Measurements from ENCODE around the gene MORN2.

DNA sequence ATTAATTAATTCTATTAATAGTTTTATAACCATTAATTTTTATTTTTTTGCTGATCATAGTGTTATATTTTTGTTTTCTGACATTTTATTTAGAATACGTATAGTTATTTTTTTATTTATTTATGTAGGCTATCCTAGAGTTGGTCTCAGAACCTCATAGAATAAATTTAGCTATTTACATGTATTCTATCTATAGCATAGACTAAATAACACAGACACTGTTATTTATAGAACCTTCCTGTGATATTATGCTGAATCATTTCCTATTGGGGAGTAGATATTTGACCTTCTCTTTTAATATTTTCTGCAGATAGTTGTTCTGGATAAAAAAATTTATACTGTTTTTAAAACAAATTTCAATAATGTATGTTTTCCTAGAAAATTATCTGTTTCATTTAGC lies 34.1 kb downstream of the MORN2 start:
- TF ChIP-seq POLR2A (IDR thresholded peaks at IDR 0.05) (no peak), EP300 (IDR thresholded peaks at IDR 0.05; ENCODE audit: low read depth) (no peak), POLR2AphosphoS5 (IDR thresholded peaks at IDR 0.05) (no peak)
- TF ChIP-seq, protein P1, sequence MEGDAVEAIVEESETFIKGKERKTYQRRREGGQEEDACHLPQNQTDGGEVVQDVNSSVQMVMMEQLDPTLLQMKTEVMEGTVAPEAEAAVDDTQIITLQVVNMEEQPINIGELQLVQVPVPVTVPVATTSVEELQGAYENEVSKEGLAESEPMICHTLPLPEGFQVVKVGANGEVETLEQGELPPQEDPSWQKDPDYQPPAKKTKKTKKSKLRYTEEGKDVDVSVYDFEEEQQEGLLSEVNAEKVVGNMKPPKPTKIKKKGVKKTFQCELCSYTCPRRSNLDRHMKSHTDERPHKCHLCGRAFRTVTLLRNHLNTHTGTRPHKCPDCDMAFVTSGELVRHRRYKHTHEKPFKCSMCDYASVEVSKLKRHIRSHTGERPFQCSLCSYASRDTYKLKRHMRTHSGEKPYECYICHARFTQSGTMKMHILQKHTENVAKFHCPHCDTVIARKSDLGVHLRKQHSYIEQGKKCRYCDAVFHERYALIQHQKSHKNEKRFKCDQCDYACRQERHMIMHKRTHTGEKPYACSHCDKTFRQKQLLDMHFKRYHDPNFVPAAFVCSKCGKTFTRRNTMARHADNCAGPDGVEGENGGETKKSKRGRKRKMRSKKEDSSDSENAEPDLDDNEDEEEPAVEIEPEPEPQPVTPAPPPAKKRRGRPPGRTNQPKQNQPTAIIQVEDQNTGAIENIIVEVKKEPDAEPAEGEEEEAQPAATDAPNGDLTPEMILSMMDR (IDR thresholded peaks at IDR 0.05): no peak

Measured in transverse colon (tissue), 4 donors.